Stromal cell of bone marrow (primary cell): Measurements from ENCODE around the gene HFM1.
"Not testable (repeated sequence)": the region's sequence is repeated elsewhere in the genome, so short reads cannot be mapped to it uniquely, and the experiment has no call there.

Experiments used
- DNase-seq: peaks from one replicate; pipeline ENCODE4 v3.0.0-alpha.2; 2012; ENCODE audit warnings: low read depth

The HFM1 gene, protein sequence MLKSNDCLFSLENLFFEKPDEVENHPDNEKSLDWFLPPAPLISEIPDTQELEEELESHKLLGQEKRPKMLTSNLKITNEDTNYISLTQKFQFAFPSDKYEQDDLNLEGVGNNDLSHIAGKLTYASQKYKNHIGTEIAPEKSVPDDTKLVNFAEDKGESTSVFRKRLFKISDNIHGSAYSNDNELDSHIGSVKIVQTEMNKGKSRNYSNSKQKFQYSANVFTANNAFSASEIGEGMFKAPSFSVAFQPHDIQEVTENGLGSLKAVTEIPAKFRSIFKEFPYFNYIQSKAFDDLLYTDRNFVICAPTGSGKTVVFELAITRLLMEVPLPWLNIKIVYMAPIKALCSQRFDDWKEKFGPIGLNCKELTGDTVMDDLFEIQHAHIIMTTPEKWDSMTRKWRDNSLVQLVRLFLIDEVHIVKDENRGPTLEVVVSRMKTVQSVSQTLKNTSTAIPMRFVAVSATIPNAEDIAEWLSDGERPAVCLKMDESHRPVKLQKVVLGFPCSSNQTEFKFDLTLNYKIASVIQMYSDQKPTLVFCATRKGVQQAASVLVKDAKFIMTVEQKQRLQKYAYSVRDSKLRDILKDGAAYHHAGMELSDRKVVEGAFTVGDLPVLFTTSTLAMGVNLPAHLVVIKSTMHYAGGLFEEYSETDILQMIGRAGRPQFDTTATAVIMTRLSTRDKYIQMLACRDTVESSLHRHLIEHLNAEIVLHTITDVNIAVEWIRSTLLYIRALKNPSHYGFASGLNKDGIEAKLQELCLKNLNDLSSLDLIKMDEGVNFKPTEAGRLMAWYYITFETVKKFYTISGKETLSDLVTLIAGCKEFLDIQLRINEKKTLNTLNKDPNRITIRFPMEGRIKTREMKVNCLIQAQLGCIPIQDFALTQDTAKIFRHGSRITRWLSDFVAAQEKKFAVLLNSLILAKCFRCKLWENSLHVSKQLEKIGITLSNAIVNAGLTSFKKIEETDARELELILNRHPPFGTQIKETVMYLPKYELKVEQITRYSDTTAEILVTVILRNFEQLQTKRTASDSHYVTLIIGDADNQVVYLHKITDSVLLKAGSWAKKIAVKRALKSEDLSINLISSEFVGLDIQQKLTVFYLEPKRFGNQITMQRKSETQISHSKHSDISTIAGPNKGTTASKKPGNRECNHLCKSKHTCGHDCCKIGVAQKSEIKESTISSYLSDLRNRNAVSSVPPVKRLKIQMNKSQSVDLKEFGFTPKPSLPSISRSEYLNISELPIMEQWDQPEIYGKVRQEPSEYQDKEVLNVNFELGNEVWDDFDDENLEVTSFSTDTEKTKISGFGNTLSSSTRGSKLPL (N-terminal part only)

DNA sequence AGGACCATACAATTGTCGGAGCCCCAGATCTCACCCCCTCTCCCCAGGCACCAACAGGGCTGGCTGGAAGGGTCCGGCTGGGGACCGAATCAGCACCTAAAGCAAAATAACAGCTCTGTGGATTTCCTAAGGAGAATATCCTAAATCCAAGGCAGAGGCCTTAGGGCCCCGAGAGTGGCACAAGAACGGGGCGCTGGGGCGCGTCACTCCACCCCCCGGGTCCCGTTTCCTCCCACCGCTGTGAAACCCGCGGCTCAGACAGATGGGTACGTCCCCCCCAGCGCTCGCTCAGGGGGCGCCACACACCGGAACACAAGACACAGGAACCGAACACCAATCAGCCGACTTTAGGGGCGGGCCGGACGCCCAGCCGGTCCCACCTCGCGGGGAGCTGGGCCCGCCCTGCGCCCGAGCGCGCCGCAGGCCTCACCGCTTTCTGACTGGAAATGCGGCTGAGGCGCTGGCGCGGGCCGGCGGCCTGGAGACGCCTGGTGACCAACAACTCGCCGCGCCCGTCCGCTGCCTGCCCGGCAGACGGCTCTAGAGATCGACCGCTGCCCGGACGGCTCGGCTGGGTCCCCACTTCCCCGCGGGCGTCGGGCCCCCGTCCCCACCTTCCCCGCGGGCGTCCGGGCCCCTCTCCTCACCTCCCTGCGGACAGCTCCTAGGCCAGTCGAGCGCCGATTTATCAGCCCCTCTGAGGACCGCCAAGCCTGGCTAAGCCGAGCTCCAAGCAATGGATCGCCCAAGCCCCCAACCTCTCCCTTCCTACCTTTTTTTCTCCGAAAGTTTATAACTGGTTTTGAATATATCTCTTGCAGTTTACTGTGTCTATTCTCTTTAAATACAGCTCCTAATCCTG lies at the start of gene HFM1:
Gene HFM1, minus strand, starts transcription at position 687 of the 862 bp plus-strand sequence. CDS start 3,755 bp downstream, outside the sequence.
- DNase-seq: peak; percentile 44

DNA sequence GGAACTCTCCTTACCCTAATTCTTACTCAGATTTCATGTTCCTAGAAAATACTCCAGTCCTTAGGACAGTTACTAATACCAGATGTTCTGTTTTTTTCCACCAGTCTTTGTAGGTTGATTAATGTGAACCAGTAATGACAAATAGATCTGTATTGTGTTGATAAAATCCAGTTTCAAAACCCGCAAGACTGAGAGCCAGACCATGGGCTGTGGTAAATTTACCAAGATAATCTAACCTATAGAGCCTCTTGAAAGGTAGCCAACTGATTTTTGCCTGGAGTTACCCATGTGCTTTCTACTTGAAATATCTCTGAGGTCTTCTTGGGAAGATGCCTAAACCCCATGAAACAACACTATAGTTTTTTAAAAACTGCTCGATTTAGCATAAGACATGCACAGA lies 49.5 kb upstream of the HFM1 start:
- DNase-seq: no peak

GRCh38 chr1:91450260-91450659 lies 45.6 kb upstream of the HFM1 start:
- DNase-seq: peak; percentile 14

DNA sequence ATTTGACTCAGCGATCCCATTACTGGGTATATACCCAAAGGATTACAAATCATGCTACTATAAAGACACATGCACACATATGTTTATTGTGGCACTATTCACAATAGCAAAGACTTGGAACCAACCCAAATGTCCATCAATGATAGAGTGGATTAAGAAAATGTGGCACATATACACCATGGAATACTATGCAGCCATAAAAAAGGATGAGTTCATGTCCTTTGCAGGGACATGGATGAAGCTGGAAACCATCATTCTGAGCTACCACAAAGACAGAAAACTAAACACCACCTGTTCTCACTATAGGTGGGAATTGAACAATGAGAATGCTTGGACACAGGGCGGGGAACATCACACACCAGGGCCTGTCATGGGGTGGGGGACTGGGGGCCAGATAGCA lies 43.1 kb upstream of the HFM1 start:
- DNase-seq: not testable (repeated sequence)

GRCh38 chr1:91441980-91442379 lies 37.3 kb upstream of the HFM1 start:
- not testable (repeated sequence) for DNase-seq

- DNase-seq: peak; percentile 6
These were observed 36.2 kb upstream of the HFM1 start for GRCh38 chr1:91440847-91441246.

- DNase-seq: no peak
These were observed 34.4 kb upstream of the HFM1 start for GRCh38 chr1:91439016-91439415.

DNA sequence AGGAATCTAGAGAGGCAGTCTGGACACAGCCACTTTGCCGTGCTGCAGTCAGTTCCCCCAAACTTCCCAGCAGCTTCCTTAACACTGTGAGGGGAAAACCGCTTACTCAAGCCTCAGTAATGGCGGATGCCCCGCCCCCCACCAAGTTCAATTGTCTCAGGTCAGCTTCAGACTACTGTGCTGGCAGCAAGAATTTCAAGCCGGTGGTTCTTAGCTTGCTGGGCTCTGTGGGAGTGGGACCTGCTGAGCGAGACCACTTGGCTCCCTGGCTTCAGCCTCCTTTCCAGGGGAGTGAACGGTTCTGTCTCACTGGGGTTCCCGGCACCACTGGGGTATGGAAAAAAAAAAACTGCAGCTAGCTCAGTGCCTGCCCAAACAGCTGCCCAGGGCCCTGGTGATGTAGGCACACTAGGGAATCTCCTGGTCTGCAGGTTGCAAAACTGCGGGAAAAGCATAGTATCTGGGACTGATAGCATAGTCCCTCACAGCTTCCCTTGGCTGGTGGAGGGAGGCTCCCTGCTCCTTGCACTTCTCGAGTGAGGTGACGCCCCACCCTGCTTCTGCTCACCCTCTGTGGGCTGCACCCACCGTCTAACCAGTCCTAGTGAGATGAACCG lies 23.7 kb upstream of the HFM1 start:
- DNase-seq: no peak

GRCh38 chr1:91427741-91428140 lies 23.1 kb upstream of the HFM1 start:
- DNase-seq: no peak

DNA sequence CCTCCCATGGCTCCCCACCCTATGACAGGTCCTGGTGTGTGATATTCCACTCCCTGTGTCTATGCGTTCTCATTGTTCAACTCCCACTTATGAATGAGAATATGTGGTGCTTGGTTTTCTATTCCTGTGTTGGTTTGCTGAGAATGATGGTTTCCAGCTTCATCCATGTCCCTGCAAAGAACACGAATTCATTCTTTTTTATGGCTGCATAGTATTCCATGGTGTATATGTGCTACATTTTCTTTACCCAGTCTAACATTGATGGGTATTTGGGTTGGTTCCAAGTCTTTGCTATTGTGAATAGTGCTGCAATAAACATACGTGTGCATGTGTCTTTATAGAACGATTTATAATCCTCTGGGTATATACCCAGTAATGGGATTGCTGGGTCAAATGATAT lies 17.9 kb upstream of the HFM1 start:
- not testable (repeated sequence) for DNase-seq

DNA sequence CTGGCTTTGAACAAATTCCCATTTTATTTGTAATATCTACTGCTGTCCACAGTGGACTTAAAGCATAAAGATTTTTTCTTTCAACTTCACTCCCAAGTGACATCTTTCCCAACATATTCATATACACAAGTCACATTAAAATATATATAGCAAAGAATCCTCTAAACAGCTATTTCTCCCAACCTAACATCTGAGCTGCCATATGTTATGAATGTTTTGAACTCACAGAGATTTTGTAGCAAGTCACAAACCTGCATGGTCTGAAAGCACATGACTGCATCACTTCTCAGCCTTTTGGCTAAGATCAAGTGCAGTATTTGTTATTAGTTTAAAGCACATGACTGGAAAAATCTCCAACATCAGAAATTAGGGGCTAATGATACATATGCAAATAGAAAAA lies 7.7 kb upstream of the HFM1 start:
- no peak for DNase-seq

DNA sequence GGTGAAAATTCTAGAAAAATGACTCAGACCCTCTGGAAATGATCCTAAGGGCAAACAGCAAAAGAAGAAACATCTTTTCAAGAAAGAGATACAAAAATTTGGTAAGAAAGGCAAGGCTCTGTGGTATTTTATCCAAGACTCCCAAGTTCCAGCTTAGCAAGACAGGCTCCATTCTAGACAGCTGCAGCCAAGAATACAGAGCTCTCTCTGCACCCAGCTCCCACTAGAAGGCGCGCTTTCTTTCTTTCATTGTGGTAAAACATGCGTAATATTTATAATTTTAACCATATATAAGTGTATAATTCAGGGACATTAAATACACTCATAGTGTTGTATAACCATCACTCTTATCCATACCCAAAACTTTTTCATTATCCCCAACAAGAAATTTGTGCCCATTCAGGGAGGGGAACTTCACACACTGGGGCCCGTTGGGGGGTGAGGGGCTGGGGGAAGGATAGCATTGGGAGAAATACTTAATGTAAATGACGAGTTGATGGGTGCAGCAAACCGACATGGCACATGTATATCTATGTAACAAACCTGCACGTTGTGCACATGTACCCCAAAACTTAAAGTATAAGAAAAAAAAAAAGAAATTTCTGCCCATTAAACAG lies 2.2 kb upstream of the HFM1 start:
- DNase-seq: no peak

GRCh38 chr1:91402023-91402422 lies 2.6 kb downstream of the HFM1 start:
- DNase-seq: no peak

DNA sequence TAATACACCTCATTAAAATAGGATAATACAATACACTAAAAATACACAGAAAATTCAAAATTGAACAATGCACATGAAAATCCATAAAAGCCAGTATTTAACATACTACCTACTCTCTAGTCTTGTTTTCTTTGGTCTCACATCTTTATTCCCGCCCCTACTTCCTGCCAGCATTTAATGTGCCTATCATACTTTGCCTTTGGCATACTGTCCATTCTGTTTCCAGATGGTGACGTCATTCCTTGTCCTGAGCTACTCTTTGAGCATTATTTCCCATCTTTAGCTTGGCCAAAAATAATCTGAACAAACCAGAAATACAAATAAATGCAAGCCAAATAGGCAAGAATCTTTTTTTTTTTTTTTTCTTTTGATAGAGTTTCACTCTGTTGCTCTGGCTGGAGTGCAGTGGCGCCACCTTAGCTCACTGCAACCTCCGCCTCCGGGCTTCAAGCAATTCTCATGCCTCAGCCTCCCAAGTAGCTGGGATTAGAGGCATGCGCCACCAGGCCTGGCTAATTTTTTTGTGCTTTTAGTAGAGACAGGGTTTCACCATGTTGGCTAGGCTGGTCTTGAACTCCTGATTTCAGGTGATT lies 4.4 kb downstream of the HFM1 start:
- DNase-seq: peak; percentile 15

DNA sequence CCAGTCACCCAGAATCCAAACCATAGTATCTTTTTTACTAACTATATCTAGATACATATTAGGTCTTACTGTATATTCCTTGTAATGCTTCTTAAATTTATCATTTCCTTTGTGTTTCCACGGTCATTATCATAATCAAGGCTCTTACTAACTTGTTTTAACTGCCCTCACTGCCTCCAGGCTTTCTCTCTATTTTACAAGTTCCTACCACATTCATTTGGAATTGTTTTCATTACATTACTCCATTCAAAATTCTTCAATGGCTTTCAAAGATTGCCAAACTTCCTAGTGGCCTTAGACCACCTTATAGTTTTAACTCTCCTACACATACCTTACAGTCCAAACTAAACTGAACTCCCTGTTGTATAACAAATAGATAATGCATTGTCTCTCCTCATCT lies 6.3 kb downstream of the HFM1 start:
- no peak for DNase-seq

- no peak for DNase-seq
These were observed 7.0 kb downstream of the HFM1 start for GRCh38 chr1:91397605-91398004.

DNA sequence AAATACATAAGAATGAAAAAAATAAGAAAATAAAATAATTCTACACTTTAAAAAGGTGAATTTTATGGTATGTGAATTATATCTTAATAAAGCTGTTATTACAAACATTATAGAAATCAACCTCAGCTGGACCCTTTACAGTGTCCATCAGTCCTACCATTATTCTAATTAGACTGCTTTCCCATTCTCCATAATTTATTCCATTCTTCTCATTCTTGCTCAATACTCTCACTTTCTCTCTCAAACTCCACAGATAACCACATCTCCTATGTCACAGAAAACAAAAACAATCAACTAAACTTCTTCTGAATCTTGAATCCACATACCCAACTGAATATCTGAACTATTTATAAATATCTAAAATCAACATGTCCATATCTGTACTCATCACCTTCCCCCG lies 11.6 kb downstream of the HFM1 start:
- no peak for DNase-seq

DNA sequence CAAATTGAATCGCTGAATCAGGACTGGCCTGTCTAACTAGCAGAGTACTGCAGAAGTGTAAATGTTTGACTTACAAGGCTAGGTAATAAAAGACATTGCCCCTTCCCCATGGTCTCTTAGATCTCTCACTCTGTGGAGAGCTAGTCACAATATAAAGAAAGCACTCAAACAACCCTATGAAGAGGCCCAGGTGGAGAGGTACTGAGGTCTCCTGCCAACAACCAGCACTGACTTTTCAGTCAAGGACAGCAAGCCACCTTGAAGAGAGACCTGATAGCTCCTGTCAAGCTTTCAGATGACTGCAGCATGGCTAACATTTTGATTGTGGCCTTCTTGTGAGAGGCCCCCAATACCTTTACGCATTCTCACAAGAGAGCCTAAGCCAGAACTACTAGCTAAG lies 18.5 kb downstream of the HFM1 start:
- no peak for DNase-seq

DNA sequence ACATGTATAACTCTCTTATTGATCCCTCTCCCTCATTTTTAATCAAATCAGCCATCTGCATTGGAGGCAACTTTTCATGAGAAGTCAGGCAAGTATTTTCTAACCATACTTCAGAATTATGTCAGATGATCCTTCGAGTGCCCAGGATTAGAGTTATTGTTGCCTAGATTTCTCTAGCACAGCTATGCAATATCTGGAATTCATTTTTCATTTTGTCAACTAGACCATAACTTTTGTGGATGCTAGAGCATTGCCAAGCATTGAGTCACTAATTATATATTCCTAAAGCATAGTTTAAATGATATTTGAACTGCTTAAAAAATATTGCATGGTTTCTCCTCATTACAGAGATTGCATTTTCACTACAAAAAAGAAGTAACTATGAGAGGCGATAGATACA lies 21.2 kb downstream of the HFM1 start:
- peak; percentile 52 for DNase-seq

DNA sequence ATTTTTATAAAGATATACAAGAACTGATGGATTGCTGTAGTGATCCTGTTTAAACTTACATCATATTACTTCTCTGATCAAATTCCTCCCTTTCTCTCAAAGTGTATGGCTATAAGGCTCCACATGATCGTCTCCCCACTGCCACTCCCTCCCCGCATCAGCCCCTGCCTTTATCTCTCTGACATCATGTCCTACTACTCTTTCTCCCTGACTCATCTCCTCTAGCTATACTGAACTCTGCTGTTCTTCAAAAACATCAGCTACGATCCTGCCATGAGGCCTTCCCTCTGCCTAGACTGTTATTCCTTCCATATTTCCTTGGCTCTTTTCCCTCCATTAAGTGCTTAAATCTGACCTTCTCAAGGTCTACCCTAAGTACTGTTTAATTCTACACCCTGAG lies 22.8 kb downstream of the HFM1 start:
- DNase-seq: no peak
